ENCODE measurements around the gene PCDHA6. TPM values are rescaled to one million over a fixed set of nuclear protein-coding genes. Genes with fewer than 3 reads are reported as not detected.
"Not testable (repeated sequence)": the region's sequence is repeated elsewhere in the genome, so short reads cannot be mapped to it uniquely, and the experiment has no call there.

The PCDHA6 gene
- 0.32 TPM for total RNA-seq
- long read RNA-seq, partial matches to known transcripts = 0 of 1 reads
- long read RNA-seq, other reads (novel, unspliced or antisense) = 0 of 1 reads

GRCh38 chr5:140827704-140828361, at the start of gene PCDHA6:
Gene PCDHA6, plus strand, starts transcription at chr5:140827960. Its CDS starts 132 bp downstream, at chr5:140828092.
- DNase-seq (ENCODE audit: low spot score) = no peak

GRCh38 chr5:140780512-140780911, 47.2 kb upstream of the PCDHA6 start:
- no peak for DNase-seq (ENCODE audit: low spot score)

- DNase-seq (ENCODE audit: low spot score) = no peak
Observed at GRCh38 chr5:140785905-140786686, 41.7 kb upstream of the PCDHA6 start, which contains the start of gene PCDHA1. Gene PCDHA1, plus strand, starts transcription at chr5:140786140.

GRCh38 chr5:140787422-140787821, 40.3 kb upstream of the PCDHA6 start:
- DNase-seq (ENCODE audit: low spot score) = not testable (repeated sequence)

GRCh38 chr5:140787849-140788504, 39.8 kb upstream of the PCDHA6 start:
- DNase-seq (ENCODE audit: low spot score) = not testable (repeated sequence)

GRCh38 chr5:140791089-140791488, 36.7 kb upstream of the PCDHA6 start:
- no peak for DNase-seq (ENCODE audit: low spot score)

- no peak for DNase-seq (ENCODE audit: low spot score)
Observed at GRCh38 chr5:140794595-140795258, 33.0 kb upstream of the PCDHA6 start, which contains the start of gene PCDHA2. Gene PCDHA2, plus strand, starts transcription at chr5:140794852.

GRCh38 chr5:140795259-140795641, 32.5 kb upstream of the PCDHA6 start:
- DNase-seq (ENCODE audit: low spot score) = no peak

GRCh38 chr5:140796072-140796717, 31.6 kb upstream of the PCDHA6 start:
- not testable (repeated sequence) for DNase-seq (ENCODE audit: low spot score)

GRCh38 chr5:140796718-140797095, 31.1 kb upstream of the PCDHA6 start:
- no peak for DNase-seq (ENCODE audit: low spot score)

- DNase-seq (ENCODE audit: low spot score) = no peak
Observed at GRCh38 chr5:140800816-140801493, 26.8 kb upstream of the PCDHA6 start, which contains the start of gene PCDHA3. Gene PCDHA3, plus strand, starts transcription at chr5:140801057.

GRCh38 chr5:140801494-140801841, 26.3 kb upstream of the PCDHA6 start:
- DNase-seq (ENCODE audit: low spot score) = no peak

- not testable (repeated sequence) for DNase-seq (ENCODE audit: low spot score)
Observed at GRCh38 chr5:140802381-140802780, 25.4 kb upstream of the PCDHA6 start.

- DNase-seq (ENCODE audit: low spot score) = no peak
Observed at GRCh38 chr5:140802781-140803271, 24.9 kb upstream of the PCDHA6 start.

GRCh38 chr5:140806834-140807775, 20.7 kb upstream of the PCDHA6 start, which contains the start of gene PCDHA4:
Gene PCDHA4, plus strand, starts transcription at chr5:140807068.
- DNase-seq (ENCODE audit: low spot score) = no peak

- DNase-seq (ENCODE audit: low spot score) = not testable (repeated sequence)
Observed at GRCh38 chr5:140808241-140808888, 19.4 kb upstream of the PCDHA6 start.

GRCh38 chr5:140808889-140809291, 18.9 kb upstream of the PCDHA6 start:
- DNase-seq (ENCODE audit: low spot score) = no peak
